Measurements from ENCODE around the gene ATP2B2. TPM values are rescaled to one million over a fixed set of nuclear protein-coding genes. Genes with fewer than 3 reads are reported as not detected.

ATP2B2 gene
- total RNA-seq (2012; rRNA removed): not detected in 2 replicates

- no peak within 1 kb of the TSS for H3K4me2 ChIP-seq (ENCODE audit: low read length)
- H3K4me3 ChIP-seq (ENCODE audit: low read length): no peak within 1 kb of the TSS
- no peaks in the 10 kb centered on the region for H3K4me1 ChIP-seq (ENCODE audit: control insufficient read depth, insufficient read depth, low read length)
- no peaks in the 10 kb centered on the region for H3K9me3 ChIP-seq (replicated peaks; ENCODE audit: low read length)
- no peaks in the 10 kb centered on the region for H3K36me3 ChIP-seq (ENCODE audit: insufficient read depth, low read length)
- no peak within 1 kb of the TSS for H3K9ac ChIP-seq (ENCODE audit: low read depth, low read length)
- peaks cover 54% of the 10 kb centered on the region for H3K27me3 ChIP-seq (ENCODE audit: control insufficient read depth, insufficient read depth, low read length)
Measured at GRCh38 chr3:10505050-10505790, at the start of gene ATP2B2. Gene ATP2B2, minus strand, starts transcription at chr3:10505586. Its CDS starts 56,043 bp downstream, at chr3:10449543.

GRCh38 chr3:10554746-10555145 is 49.4 kb upstream of the ATP2B2 start:
- Histone ChIP-seq H3K9ac (ENCODE audit: low read depth, low read length) (no peak overlapping the region), H3K4me3 (ENCODE audit: low read length) (no peak overlapping the region), H3K27me3 (ENCODE audit: control insufficient read depth, insufficient read depth, low read length) (peaks cover 19% of the 10 kb centered on the region), H3K36me3 (ENCODE audit: insufficient read depth, low read length) (no peaks in the 10 kb centered on the region), H3K9me3 (replicated peaks; ENCODE audit: low read length) (no peaks in the 10 kb centered on the region), H3K4me2 (ENCODE audit: low read length) (no peak overlapping the region), H3K4me1 (ENCODE audit: control insufficient read depth, insufficient read depth, low read length) (peaks cover 25% of the 10 kb centered on the region)

- no peak overlapping the region for H3K4me2 ChIP-seq (ENCODE audit: low read length)
Measured at GRCh38 chr3:10554236-10554611, 48.8 kb upstream of the ATP2B2 start.

GRCh38 chr3:10553591-10554235 is 48.3 kb upstream of the ATP2B2 start:
- Histone ChIP-seq H3K4me1 (ENCODE audit: control insufficient read depth, insufficient read depth, low read length) (peaks cover 30% of the 10 kb centered on the region), H3K4me3 (ENCODE audit: low read length) (no peak overlapping the region), H3K9ac (ENCODE audit: low read depth, low read length) (no peak overlapping the region), H3K36me3 (ENCODE audit: insufficient read depth, low read length) (no peaks in the 10 kb centered on the region), H3K4me2 (ENCODE audit: low read length) (no peak overlapping the region), H3K9me3 (replicated peaks; ENCODE audit: low read length) (no peaks in the 10 kb centered on the region), H3K27me3 (ENCODE audit: control insufficient read depth, insufficient read depth, low read length) (peaks cover 9% of the 10 kb centered on the region)

More at GRCh38 chr3:10554236-10554611, 48.8 kb upstream of the ATP2B2 start:
- Histone ChIP-seq H3K4me3 (ENCODE audit: low read length) (no peak overlapping the region), H3K36me3 (ENCODE audit: insufficient read depth, low read length) (no peaks in the 10 kb centered on the region), H3K27me3 (ENCODE audit: control insufficient read depth, insufficient read depth, low read length) (peaks cover 14% of the 10 kb centered on the region), H3K9ac (ENCODE audit: low read depth, low read length) (no peak overlapping the region), H3K4me1 (ENCODE audit: control insufficient read depth, insufficient read depth, low read length) (peaks cover 26% of the 10 kb centered on the region), H3K9me3 (replicated peaks; ENCODE audit: low read length) (no peaks in the 10 kb centered on the region)

GRCh38 chr3:10552631-10552943 is 47.2 kb upstream of the ATP2B2 start:
- peak overlapping the region; percentile 73 for H3K4me2 ChIP-seq (ENCODE audit: low read length)
- no peaks in the 10 kb centered on the region for H3K9me3 ChIP-seq (replicated peaks; ENCODE audit: low read length)
- H3K4me1 ChIP-seq (ENCODE audit: control insufficient read depth, insufficient read depth, low read length): peaks cover 26% of the 10 kb centered on the region
- no peak overlapping the region for H3K9ac ChIP-seq (ENCODE audit: low read depth, low read length)
- no peaks in the 10 kb centered on the region for H3K36me3 ChIP-seq (ENCODE audit: insufficient read depth, low read length)
- peaks cover 7% of the 10 kb centered on the region for H3K27me3 ChIP-seq (ENCODE audit: control insufficient read depth, insufficient read depth, low read length)
- H3K4me3 ChIP-seq (ENCODE audit: low read length): no peak overlapping the region

GRCh38 chr3:10551821-10552630 is 46.6 kb upstream of the ATP2B2 start:
- Histone ChIP-seq H3K27me3 (ENCODE audit: control insufficient read depth, insufficient read depth, low read length) (peaks cover 10% of the 10 kb centered on the region), H3K4me3 (ENCODE audit: low read length) (peak overlapping the region; percentile 22), H3K4me1 (ENCODE audit: control insufficient read depth, insufficient read depth, low read length) (peaks cover 25% of the 10 kb centered on the region), H3K36me3 (ENCODE audit: insufficient read depth, low read length) (no peaks in the 10 kb centered on the region), H3K9ac (ENCODE audit: low read depth, low read length) (no peak overlapping the region), H3K9me3 (replicated peaks; ENCODE audit: low read length) (no peaks in the 10 kb centered on the region), H3K4me2 (ENCODE audit: low read length) (peak overlapping the region; percentile 73)

- H3K4me3 ChIP-seq (ENCODE audit: low read length): no peak overlapping the region
- H3K4me2 ChIP-seq (ENCODE audit: low read length): no peak overlapping the region
- H3K4me1 ChIP-seq (ENCODE audit: control insufficient read depth, insufficient read depth, low read length): peaks cover 25% of the 10 kb centered on the region
- H3K36me3 ChIP-seq (ENCODE audit: insufficient read depth, low read length): no peaks in the 10 kb centered on the region
- H3K27me3 ChIP-seq (ENCODE audit: control insufficient read depth, insufficient read depth, low read length): peaks cover 10% of the 10 kb centered on the region
- H3K9me3 ChIP-seq (replicated peaks; ENCODE audit: low read length): no peaks in the 10 kb centered on the region
- H3K9ac ChIP-seq (ENCODE audit: low read depth, low read length): no peak overlapping the region
Measured at GRCh38 chr3:10551139-10551538, 45.8 kb upstream of the ATP2B2 start.

GRCh38 chr3:10550705-10551104 is 45.3 kb upstream of the ATP2B2 start:
- no peaks in the 10 kb centered on the region for H3K36me3 ChIP-seq (ENCODE audit: insufficient read depth, low read length)
- peaks cover 25% of the 10 kb centered on the region for H3K4me1 ChIP-seq (ENCODE audit: control insufficient read depth, insufficient read depth, low read length)
- no peak overlapping the region for H3K4me2 ChIP-seq (ENCODE audit: low read length)
- peaks cover 12% of the 10 kb centered on the region for H3K27me3 ChIP-seq (ENCODE audit: control insufficient read depth, insufficient read depth, low read length)
- H3K9ac ChIP-seq (ENCODE audit: low read depth, low read length): no peak overlapping the region
- H3K4me3 ChIP-seq (ENCODE audit: low read length): no peak overlapping the region
- no peaks in the 10 kb centered on the region for H3K9me3 ChIP-seq (replicated peaks; ENCODE audit: low read length)

GRCh38 chr3:10549617-10550230 is 44.3 kb upstream of the ATP2B2 start:
- no peaks in the 10 kb centered on the region for H3K9me3 ChIP-seq (replicated peaks; ENCODE audit: low read length)
- H3K9ac ChIP-seq (ENCODE audit: low read depth, low read length): no peak overlapping the region
- no peak overlapping the region for H3K4me2 ChIP-seq (ENCODE audit: low read length)
- H3K36me3 ChIP-seq (ENCODE audit: insufficient read depth, low read length): no peaks in the 10 kb centered on the region
- H3K4me3 ChIP-seq (ENCODE audit: low read length): no peak overlapping the region
- peaks cover 25% of the 10 kb centered on the region for H3K4me1 ChIP-seq (ENCODE audit: control insufficient read depth, insufficient read depth, low read length)
- H3K27me3 ChIP-seq (ENCODE audit: control insufficient read depth, insufficient read depth, low read length): peaks cover 12% of the 10 kb centered on the region

- H3K4me2 ChIP-seq (ENCODE audit: low read length): no peak overlapping the region
- no peaks in the 10 kb centered on the region for H3K9me3 ChIP-seq (replicated peaks; ENCODE audit: low read length)
- peaks cover 25% of the 10 kb centered on the region for H3K4me1 ChIP-seq (ENCODE audit: control insufficient read depth, insufficient read depth, low read length)
- H3K9ac ChIP-seq (ENCODE audit: low read depth, low read length): no peak overlapping the region
- H3K36me3 ChIP-seq (ENCODE audit: insufficient read depth, low read length): no peaks in the 10 kb centered on the region
- peaks cover 12% of the 10 kb centered on the region for H3K27me3 ChIP-seq (ENCODE audit: control insufficient read depth, insufficient read depth, low read length)
- no peak overlapping the region for H3K4me3 ChIP-seq (ENCODE audit: low read length)
Measured at GRCh38 chr3:10548992-10549391, 43.6 kb upstream of the ATP2B2 start.
